GM18858 (cell line): ENCODE data around the gene BCKDK.
"Not testable (repeated sequence)": the region's sequence is repeated elsewhere in the genome, so short reads cannot be mapped to it uniquely, and the experiment has no call there.

Experiments used
- ATAC-seq: cut with Tn5 transposase; IDR thresholded peaks from one replicate; pipeline ENCODE4 v1.9.1; 2021; ENCODE audit not compliant: unreplicated experiment

BCKDK gene

DNA sequence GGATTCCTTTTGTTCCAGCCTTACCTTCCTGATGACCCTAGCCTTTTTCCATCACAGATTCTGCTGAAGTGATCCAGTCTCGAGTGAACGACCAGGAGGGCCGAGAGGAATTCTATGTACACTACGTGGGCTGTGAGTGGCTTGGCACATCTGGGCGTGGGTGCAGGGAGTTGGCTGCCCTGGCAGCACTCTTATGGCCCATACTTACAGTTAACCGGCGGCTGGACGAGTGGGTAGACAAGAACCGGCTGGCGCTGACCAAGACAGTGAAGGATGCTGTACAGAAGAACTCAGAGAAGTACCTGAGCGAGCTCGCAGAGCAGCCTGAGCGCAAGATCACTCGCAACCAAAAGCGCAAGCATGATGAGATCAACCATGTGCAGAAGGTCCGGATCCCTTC is 11.9 kb downstream of the BCKDK start:
- no peak for ATAC-seq

DNA sequence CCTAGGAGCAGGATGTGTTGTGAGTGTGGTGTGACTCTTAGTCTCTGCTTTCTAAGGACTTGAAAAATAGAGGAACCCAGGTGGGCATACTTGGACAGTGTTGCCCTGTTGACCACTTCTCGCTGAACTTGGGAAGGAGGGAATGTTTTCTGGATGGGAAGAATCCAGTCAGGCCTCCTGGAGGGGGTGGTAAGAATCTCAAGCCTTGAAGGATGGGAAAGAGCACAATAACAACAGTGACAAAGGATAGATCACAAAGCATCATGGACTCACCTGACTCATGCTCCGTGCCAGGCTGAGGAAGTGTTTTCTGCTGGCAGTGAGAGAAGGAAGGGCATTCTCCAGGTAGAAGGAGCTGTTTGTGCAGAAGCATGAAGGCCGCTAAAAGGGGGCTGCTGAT is 17.7 kb downstream of the BCKDK start:
- no peak for ATAC-seq

DNA sequence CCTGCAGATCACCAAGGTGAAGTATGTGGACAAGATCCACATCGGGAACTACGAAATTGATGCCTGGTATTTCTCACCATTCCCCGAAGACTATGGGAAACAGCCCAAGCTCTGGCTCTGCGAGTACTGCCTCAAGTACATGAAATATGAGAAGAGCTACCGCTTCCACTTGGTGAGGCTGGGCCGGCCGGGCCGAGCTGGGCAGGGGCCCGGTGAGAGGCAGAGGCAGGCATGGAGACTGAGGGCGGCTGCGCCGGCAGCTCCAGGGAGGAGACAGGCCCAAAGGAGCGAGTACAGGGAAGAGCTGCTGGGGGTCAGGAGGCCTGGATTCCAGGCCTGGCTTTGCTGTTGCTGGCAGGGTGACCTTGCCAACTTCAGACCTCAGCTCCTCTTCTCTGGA is 19.0 kb downstream of the BCKDK start:
- no peak for ATAC-seq

DNA sequence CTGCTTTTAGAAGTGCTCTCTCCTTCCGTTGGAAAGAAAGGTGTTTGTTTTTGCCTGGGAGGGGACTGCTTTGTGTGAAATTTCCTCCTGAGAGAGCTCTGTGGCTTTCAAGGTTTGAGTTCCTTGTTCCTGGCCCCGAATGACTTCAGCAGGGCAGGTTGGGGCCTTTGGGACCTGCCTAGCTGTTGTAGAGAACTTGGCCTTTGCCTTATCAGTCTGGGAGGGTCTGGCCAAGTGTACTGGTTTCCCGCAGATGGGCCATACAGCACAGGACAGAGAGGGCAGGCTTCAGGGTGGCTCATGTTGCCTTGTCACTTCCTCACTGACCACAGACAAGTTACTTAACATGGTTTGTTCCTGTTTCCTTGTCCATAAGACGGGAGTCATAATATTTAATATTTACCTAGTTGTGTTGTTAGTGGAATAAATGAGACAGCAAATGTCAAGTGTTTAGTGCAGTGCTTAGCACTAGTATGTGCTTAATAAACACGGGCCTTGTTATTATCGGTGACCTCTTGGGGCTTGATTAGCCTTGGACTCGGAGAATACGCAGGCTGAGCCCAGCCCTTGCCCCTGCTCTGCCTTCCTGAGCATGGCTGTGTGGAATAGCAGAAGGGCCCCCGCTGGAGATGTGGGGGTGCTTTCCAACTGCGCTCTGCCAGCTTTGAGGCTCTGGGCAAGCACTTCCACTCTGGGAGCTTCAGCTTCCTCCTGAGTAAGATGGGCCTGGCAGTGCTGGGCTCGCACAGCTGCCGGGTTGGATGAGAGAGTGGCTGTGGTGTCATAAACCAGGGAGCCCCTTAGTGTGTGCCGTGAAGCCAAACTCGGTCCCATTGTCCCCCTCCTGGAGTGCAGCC is 20.8 kb downstream of the BCKDK start:
- no peak for ATAC-seq

DNA sequence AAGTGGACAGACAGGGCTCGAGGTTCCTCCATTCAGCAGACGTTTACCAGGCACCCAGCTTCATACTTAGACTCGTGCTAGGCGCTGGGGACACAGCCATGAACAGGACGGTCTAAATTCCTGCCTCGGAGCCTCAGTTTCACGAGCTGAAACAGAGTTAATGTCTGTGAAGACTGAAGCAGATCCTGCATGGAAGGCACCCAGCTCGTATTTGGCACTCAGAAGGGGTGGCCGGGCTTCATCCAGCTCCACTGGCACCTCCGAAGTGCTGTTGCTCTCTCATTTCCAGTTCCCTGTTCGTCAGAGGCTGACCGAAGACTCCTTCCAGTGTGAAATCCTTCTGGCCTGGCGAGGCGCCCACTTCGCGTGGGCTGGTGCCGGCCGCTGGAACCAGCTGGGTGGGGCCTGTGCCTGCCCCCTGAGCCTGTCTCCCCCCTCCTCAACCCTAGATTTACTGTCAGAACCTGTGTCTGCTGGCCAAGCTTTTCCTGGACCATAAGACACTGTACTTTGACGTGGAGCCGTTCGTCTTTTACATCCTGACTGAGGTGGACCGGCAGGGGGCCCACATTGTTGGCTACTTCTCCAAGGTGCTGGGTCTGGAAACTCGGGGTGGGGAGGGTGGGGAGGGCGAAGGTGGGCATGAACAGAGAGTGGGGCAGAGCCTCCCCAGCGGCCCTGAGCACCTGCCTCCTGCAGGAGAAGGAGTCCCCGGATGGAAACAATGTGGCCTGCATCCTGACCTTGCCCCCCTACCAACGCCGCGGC is 21.6 kb downstream of the BCKDK start:
- no peak for ATAC-seq

DNA sequence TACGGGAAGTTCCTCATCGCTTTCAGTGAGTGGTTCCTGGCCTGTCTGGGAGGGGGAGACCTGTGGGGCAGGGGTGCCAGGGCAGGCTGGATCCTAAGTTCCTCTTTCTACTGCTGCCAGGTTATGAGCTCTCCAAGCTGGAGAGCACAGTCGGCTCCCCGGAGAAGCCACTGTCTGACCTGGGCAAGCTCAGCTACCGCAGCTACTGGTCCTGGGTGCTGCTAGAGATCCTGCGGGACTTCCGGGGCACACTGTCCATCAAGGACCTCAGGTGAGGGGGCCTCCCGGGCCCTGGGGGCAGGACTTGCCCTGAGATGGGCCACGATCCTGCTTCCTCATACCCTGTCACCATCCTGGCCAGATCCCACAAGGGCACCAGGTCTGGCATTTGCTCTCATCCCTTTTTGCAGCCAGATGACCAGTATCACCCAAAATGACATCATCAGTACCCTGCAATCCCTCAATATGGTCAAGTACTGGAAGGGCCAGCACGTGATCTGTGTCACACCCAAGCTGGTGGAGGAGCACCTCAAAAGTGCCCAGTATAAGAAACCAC is 22.2 kb downstream of the BCKDK start:
- ATAC-seq: no peak

DNA sequence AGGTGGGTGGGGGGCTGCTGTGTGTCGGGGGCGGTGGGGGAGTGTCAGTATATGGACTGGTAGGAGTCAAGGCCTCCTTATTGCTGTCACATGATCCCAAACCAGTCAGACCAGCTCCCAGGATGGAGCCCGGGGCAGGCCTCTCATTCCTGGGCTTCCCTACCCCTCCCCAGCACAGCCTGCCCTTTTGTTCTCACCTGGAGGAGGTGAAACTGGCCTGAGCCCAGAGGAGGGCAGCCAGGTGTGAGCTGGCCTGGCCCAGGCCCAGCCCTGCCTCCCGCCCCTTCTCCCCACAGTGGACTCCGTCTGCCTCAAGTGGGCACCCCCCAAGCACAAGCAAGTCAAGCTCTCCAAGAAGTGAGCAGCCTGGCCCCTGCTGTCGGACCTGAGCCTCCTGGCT is 22.7 kb downstream of the BCKDK start:
- ATAC-seq: no peak

DNA sequence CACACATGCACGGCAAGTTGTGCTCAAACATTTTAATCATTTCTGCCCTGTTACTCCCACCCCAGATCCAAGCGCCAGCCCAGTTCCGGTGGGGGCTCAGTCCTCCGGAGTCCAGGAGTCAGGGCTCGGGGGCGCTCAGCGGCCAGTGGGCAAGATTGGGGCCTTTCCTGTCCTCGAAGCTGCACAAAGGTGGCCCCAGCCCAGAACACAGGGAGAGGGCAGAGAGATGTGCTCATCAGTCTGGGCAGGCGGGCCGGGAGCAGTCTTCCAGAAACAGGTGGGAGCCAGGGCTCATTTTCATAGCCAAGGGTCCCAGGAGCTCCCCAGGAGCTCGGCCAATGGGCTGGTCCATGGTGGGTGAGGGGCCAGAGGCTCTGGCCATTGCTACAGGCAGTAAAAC is 23.2 kb downstream of the BCKDK start:
- ATAC-seq: no peak

DNA sequence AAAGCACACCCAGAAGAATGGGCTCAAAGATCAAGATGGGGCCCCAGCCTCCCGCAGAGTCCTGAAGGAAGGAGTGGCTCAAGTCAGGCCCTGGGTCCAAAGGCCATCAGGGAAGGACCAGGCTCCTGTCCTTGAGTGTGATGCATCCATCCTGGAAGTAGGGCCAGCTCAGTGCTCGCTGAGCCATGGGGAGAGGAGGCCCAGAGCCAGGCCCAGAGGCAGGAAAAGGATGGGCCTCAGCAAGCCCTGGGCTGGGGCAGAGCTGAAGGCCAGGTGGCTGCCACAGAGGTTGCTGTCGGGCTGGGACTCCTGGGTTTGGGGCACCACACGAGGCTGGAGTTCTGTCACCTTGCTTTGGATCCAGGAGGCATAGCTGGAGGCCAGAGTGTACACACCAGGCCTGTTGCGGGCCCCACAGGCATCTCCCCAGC is 23.7 kb downstream of the BCKDK start:
- ATAC-seq: no peak

DNA sequence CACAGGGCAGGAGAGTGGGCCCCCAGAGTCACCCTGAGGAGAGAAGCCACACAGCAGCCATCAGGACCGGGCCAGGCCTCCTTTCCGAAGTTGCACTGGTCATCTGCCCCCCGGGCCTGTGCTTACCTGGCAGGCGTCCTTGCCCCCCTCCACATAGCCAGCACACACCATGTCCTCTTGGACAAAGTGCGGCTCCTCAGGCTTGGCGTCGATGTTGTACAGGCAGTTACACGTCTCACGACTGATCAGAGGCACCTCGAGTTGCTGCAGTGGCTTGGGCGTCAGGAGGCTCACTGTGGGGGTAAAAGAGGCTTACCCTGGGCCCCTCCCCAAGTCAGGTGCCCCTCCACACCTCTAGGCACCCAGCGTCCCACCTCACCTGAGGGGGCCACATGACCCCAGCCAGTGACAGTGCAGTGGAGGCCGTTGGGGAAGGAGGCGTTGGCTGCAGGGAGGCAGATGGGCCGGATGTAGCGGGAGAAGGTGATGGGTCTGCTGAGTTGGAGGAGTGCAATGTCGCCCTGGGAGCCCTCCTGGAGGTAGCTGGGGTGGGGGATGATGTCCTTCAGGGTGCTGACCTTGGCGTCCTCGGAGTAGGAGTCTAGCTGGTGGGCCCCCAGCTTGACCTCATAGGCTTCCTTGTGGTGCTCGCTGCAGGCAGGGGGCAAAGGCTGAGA is 24.3 kb downstream of the BCKDK start:
- ATAC-seq: no peak

DNA sequence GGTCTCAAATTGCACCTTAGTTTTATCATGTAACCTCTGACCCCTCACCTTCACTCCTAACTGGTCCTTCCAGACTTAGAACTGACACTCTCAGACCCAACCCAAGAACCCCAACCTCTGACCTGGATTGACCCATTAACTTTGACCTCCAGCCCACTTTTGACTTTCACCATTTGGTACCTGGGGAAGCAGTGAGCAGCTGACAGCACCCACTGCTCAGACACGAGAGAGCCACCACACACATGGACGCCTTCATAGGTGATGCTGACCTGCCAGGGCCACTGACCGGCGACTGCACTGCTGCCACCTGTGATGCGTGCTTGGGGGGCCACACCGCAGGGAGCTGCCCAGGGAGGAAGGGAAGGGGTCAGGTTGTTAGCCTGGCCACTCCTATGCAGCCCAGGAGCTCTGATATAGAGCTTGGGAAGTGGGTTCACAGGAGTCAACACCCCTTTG is 24.9 kb downstream of the BCKDK start:
- no peak for ATAC-seq

DNA sequence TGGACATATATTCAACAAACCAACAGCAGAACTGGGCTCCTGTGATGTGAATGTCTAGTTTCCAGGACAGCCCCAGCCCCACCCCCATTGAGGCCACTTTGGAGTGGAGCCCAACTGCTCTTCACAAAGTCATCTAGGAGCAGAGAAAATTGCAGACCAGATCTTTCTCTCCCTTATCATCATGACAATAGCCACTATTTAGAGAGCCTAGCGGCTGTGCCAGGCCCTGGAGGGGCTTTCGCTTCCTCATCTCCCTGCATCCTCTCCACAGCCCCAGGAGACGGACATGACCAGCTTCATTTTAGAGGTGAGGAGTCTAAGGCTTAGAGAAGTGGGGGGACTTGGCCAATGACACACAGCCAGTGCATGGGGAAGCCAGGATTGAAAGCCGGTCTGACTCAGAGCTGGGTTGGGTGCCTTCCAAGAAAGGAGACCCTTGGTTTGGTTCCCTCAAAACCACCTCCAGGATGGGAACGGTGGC is 25.9 kb downstream of the BCKDK start:
- no peak for ATAC-seq

DNA sequence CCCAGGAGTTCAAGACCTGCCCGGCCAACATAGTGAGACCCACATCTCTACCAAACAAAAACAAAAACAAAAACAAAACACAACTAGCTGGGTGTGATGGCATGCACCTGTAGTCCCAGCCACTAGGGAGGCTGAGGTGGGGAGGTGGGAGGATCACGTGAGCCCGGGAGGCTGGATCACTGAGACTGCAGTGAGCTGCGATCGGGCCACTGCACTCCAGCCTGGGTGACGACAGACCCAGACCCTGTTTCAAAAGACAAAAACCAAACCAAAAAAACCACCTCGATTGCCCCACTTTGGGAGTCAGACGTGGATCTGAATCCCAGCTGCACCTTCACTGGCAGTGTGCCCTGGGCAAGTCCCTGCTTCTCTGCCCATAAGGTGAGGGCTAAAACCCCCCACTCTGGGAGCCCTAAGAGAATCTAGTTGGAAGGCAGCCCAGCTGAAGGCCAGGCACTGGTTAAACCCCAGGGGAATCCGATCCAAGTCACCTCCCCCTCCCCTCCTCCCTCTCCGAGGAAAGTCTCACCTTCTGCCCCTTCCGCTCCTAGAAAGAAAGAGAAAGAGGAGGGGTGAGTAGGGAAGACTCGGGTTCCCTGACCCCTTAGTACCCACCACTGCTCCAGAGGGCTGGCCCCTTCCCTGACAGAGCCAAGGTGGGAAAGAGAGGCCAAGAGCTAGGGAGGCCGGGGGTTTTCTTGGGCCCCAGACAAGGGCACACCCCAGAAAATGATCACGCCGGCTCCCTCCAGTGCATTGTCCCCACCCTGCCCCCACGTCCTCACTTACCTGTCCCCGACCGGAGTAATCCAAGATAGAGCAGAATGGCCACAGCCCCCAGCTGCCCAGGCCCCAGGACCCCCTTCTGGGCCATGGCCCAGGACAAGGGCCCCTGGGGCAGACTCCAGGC is 26.7 kb downstream of the BCKDK start:
- no peak for ATAC-seq

DNA sequence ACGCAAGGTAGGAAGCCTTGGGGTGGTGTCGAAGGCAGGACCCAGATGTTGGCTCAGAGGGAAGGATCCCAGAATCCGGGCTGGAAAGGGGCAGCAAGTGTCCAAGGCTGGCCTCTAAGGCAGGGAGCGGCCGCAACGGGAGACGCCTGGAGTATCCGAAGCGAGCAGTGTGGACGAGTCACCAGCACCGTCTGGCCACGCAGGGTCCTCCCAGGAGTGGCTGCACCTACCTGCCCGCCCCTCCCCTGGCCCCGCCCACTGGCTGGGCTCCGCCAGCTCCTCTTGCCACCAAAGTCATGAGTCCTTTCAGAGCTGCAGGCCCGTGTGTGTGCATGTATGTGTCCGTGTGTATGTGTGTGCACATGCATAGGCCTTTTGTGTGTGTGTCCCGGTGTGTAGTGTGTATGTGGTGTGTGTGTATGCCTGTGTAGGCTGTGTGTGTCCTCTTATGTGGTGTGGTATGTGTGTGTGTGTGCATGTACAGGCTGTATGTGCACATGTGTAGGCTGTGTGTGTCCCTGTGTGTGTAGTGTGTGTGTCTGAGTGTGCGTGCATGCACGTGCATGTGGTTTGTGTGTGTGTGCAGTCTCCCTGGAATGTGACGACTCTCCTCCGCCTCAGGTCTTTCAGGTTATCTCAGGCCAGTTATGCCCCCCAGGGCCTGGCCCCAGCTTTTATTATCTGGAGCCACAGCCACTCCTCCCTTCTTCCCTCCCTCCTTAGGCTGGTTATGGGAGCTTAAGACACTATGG is 27.5 kb downstream of the BCKDK start, which contains the start of gene PRSS8:
Gene PRSS8 (minus strand): TSS at position 193 of the 752 bp plus-strand sequence. CDS start 229 bp downstream, outside the sequence.
- no peak for ATAC-seq

DNA sequence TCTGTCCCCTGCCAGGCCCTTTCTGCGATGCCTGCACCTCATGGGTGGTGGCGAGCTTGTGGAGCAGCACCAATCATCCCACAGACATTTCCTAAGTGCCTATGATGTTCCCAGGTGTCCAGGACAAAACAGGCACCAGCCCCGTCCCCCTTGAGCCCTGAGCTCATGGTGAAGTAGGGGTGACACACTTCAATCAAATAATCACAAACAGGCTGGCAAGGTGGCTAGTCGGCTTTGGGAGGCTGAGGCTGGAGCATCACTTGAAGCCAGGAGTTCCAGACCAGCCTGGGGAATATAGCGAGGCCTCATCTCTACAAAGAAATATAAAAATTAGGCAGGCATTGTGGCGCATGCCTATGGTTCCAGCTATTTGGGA is 28.1 kb downstream of the BCKDK start:
- ATAC-seq: no peak

DNA sequence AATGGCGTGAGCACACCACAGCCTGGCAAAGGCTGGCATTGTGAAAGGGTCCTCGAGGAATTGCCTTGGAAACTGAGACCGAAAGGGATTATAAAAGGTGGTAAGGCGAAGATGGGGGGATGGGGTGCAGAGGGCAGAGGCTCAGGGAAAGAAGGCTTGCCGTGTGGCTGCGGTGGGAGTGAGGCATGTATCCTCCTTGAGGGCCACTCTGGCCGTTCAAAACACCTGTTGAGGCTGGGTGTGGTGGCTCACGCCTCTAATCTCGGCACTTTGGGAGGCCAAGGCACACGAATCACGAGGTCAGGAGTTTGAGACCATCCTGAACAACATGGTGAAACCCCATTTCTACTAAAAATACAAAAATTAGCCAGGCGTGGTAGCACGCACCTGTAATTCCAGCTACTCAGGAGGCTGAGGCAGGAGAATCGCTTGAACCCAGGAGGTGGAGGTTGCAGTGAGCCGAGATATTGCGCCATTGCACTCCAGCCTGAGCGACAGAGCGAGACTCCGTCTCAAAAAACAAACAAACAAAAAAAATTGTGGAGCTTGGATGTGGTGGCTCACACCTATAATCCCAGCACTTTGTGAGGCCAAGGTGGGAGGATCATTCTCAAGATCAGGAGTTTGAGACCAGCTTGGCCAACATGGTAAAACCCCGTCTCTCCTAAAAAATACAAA is 28.8 kb downstream of the BCKDK start:
- not testable (repeated sequence) for ATAC-seq

DNA sequence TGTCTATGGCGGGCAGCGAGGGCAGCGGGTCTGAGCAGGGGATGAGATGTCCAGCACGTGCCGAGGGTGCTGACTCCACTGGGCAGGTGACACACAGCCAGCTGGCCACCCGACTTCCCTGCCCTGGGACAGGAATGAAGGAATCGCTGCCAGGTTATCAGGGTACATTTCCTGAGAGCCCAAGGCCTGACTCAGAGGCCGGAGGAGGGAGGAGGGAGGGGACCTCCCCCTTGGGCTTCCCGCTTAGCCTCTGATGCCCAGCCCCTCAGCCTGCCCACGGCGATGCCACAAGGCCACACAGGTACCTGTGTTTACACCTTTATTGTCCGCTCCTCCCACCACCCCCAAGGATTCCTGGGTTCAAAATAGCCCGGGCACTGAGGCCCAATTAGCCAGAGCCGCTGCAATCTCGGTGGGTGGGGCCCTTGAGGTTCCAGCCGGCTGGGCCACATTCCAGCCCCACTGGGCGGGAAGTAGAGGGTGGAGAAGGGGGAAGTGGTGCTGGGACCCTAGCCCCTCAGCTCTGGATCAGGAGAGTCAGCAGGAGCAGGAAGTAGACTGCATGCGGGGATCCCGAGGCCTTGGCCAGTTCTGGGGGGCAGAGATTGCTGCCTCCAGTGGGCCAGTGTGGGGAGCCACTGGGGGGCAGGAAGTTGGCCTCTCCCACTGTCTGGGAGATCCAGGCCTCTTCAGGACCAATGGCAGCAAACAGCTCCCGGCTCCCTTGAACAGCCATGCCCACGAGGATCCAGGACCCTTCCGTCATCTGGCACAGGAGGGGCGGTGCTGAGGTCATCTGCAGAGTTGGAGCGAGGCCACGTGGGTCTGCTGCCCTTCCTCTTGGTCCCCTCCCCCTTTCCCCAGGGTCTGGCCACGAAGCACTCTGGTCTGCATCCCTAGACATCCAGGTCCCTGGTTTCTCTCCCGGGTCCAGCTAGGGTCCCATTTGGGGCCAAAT is 30.7 kb downstream of the BCKDK start:
- no peak for ATAC-seq

DNA sequence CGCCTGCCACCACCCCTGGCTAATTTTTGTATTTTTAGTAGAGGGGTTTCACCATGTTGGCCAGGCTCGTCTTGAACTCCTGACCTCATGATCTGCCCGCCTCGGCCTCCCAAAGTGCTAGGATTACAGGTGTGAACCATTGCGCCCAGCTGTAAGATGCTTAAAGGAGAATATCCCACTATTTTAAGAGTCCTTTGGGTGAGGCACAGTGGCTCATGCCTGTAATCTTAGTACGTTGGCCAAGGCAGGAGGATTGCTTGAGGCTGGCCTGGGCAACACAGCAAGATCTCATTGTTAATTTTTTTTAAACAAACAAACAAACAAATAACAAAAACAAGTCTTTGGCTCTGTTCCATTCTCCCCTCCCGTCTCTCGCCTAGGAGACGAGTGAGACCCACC is 32.9 kb downstream of the BCKDK start:
- ATAC-seq: not testable (repeated sequence)
